Prostate gland (tissue), 2 donors: ENCODE data around the gene CRABP2. TPM values are rescaled to one million over a fixed set of nuclear protein-coding genes. Genes with fewer than 3 reads are reported as not detected.

ENCODE experiments used
- DNase-seq: peaks from one replicate; pipeline ENCODE4 v3.0.0-alpha.2; 2019; ENCODE audit warnings: low spot score
- H3K27ac ChIP-seq, 2 donors: fragments of 200-600 bp; sonication (generic); 2 replicates each; pipeline ENCODE4 v1.5.1; 2017 to 2019
- H3K27me3 ChIP-seq: fragments of 200-600 bp; sonication (generic); replicated peaks from 2 replicates; pipeline ENCODE4 v1.5.1; 2019; ENCODE audit not compliant: insufficient read depth
- H3K36me3 ChIP-seq, 2 donors: fragments of 200-600 bp; sonication (generic); 1 replicate in 1 of 2; 2 replicates in 1 of 2; pipeline versions ENCODE4 v1.5.1 to v1.8.1; 2017 to 2019
- H3K4me1 ChIP-seq: fragments of 200-600 bp; sonication (generic); replicated peaks from 2 replicates; pipeline ENCODE4 v1.5.1; 2019
- H3K4me3 ChIP-seq, 2 donors: fragments of 200-600 bp; sonication (generic); 2 replicates each; pipeline ENCODE4 v1.5.1; 2017 to 2019
- H3K9me3 ChIP-seq: fragments of 200-600 bp; sonication (generic); 2 replicates; pipeline ENCODE4 v1.5.1; 2017
- POLR2A ChIP-seq: fragments of 450-650 bp; IDR thresholded peaks from one replicate; pipeline ENCODE4 v1.6.1; 2016; ENCODE audit warnings: antibody characterized with exemption, mild to moderate bottlenecking
- POLR2AphosphoS5 ChIP-seq: sonication (generic); formaldehyde crosslinking; IDR thresholded peaks from one replicate; pipeline ENCODE4 v1.6.1; 2017; ENCODE audit warnings: antibody characterized with exemption
- WGBS: methylation state at CpG from one replicate; pipeline ENCODE4 v1.1.5; 2018; 5-methylcytosine and 5-hydroxymethylcytosine counted together
- intact Hi-C: fragments of 100-400 bp; cut with DNase I; formaldehyde crosslinking; loops from one replicate; pipeline ENCODE4 v1.14.2; 2022
- total RNA-seq, 2 donors: library from RNA; depleted of rRNA; stranded (reverse); fragments of >200 nt; gene quantifications; one replicate each; pipeline ENCODE4 v1.1.0, GENCODE V29; 2016
- TF ChIP-seq, protein P1 (sequence below), 4 experiments: fragments of 200-600 bp in 2 of 4; fragments of 450-650 bp in 2 of 4; sonication (generic) in 2 of 4; IDR thresholded peaks; 1 replicate in 3 of 4; 2 replicates in 1 of 4; pipeline ENCODE4 v1.5.1; 2016 to 2019; ENCODE audit warnings: antibody characterized with exemption in 4 of 4, mild to moderate bottlenecking in 2 of 4, moderate library complexity in 2 of 4

The CRABP2 gene
- total RNA-seq, 2 donors from 2014 or later: 27.3 to 30.8 TPM

DNA sequence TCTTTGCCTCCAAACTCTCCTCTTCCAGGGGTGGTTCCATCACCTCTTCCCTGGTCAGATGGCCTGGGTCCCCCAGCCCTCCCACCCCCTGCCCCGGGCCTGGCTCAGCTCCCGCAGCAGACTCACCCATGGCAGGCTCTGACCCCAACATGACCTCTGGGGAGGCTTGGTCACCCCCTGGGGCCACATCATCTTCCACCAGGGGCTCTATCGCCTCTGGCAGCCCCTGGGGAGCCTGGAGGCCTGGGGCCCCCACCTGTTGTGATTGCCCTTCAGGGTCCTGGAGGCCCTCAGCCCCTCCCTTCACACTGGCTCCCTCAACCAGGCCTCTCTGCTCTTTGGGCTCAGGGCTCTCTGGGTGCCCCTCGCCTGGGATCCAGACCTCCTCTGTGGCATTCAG, 34.6 kb downstream of the CRABP2 start:
- no peak overlapping the region for H3K4me3 ChIP-seq
- no peaks in the 10 kb centered on the region for H3K27me3 ChIP-seq
- intact Hi-C loops: no loop called here
- WGBS: 56% methylated on average over 4 of the region's 4 CpGs
- H3K36me3 ChIP-seq: no peaks in the 10 kb centered on the region
- H3K9me3 ChIP-seq: no peaks in the 10 kb centered on the region
- no peak for DNase-seq
- TF ChIP-seq, protein P1, sequence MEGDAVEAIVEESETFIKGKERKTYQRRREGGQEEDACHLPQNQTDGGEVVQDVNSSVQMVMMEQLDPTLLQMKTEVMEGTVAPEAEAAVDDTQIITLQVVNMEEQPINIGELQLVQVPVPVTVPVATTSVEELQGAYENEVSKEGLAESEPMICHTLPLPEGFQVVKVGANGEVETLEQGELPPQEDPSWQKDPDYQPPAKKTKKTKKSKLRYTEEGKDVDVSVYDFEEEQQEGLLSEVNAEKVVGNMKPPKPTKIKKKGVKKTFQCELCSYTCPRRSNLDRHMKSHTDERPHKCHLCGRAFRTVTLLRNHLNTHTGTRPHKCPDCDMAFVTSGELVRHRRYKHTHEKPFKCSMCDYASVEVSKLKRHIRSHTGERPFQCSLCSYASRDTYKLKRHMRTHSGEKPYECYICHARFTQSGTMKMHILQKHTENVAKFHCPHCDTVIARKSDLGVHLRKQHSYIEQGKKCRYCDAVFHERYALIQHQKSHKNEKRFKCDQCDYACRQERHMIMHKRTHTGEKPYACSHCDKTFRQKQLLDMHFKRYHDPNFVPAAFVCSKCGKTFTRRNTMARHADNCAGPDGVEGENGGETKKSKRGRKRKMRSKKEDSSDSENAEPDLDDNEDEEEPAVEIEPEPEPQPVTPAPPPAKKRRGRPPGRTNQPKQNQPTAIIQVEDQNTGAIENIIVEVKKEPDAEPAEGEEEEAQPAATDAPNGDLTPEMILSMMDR (IDR thresholded peaks at IDR 0.05): no peak
- TF ChIP-seq POLR2A (no peak), POLR2AphosphoS5 (no peak)
- H3K27ac ChIP-seq: no peak overlapping the region
- H3K4me1 ChIP-seq: no peaks in the 10 kb centered on the region

DNA sequence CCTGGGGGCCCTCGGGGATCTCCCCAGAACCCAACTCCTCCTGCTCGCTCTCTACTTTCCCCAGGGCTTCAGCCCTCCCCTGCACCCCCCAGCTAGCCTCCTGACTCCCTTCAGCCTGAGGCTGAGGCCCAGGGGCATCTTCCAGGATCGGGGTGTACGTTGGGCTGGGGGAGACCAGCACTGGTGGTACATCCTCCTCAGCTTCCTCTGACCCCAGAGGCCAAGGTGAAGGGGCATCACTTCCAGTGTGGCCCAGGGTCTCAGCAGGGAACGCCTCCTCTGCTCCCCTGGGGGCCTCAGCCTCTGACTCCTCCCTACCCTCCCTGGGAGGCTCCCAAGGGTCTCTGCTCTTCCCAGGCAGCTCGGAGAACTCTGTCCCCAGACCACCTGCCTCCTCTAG, 35.0 kb downstream of the CRABP2 start:
- Histone ChIP-seq H3K27me3 (no peaks in the 10 kb centered on the region), H3K4me1 (no peaks in the 10 kb centered on the region), H3K4me3 (no peak overlapping the region), H3K27ac (no peak overlapping the region), H3K9me3 (no peaks in the 10 kb centered on the region), H3K36me3 (no peaks in the 10 kb centered on the region)
- TF ChIP-seq POLR2A (no peak), POLR2AphosphoS5 (no peak)
- TF ChIP-seq, protein P1 (IDR thresholded peaks at IDR 0.05): no peak
- intact Hi-C loops: no loop called here
- no peak for DNase-seq
- WGBS: 81% methylated on average over 6 of the region's 6 CpGs

DNA sequence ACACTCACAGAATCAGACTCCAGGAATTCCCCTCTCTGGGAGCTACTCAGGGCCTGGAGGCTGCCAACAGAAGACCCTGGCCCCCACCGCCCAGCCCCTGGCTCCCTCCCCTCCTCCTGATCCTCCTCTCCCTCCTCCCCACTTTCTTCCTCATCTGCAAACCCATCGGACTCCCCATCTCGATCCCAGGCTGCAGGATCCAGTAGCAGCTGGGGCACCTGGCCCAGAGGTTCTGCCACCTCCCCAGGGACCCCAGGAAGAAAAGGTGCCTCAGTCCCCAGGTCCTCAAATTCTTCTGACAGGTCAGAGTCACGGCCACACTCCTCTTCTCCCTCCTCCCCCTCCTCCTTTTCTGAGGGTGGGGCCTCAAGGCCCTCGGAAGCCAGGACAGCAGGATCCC, 35.6 kb downstream of the CRABP2 start:
- DNase-seq: no peak
- no peaks in the 10 kb centered on the region for H3K36me3 ChIP-seq
- no peak for TF ChIP-seq POLR2AphosphoS5
- no peak for TF ChIP-seq POLR2A
- TF ChIP-seq, protein P1 (IDR thresholded peaks at IDR 0.05): no peak
- 48% methylated on average over 5 of the region's 5 CpGs for WGBS
- H3K9me3 ChIP-seq: no peaks in the 10 kb centered on the region
- H3K4me3 ChIP-seq: no peak overlapping the region
- H3K27me3 ChIP-seq: no peaks in the 10 kb centered on the region
- H3K4me1 ChIP-seq: no peaks in the 10 kb centered on the region
- H3K27ac ChIP-seq: peak overlapping the region in 1 of 2 donors; percentile 73
- intact Hi-C loops: no loop called here

DNA sequence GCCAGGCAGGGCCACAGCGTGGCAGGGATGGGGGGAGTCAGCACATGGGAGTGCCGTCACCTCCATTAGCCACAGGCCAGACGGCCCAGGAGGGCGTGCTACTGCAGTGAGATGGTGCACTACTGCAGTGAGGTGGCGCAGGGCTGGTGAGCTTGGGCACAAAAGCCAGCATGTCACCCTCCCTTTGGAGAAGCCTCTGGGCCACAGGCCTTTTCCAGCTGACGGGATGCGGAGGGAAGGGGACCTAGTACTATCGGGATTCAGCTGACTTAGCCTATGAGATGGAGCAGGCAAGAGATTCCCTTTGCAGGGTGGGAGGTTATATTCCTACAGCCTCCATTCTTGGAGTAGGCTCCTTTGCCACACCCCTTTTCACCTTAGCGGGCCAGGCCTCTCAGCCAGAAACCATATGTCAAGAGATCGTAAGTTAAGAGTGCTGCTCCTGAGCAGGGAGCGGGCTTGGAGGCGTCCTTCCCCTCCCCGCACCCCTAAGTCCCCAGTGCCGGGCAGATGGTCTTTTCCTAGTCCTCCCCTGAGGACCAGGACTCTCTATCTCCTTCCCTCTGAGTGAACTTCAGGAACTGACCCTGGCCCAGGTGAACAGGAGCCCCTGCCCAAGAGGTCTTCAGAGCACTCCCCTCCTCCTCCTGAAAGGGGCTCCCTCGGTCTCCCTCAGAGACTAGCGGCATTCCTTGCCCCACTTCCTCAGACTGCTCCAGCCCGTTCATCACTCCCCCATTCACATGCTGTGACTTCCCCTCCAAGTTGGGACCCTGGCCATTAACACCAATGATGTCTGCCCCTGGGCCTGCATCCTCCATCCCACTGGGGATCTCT, 36.4 kb downstream of the CRABP2 start:
- intact Hi-C loops: no loop called here
- Histone ChIP-seq H3K4me1 (no peaks in the 10 kb centered on the region), H3K9me3 (no peaks in the 10 kb centered on the region), H3K4me3 (no peak overlapping the region), H3K27me3 (no peaks in the 10 kb centered on the region), H3K27ac (peak overlapping the region; percentile 69 to 73), H3K36me3 (no peaks in the 10 kb centered on the region)
- WGBS: 64% methylated on average over 15 of the region's 17 CpGs
- no peak for DNase-seq
- TF ChIP-seq, protein P1 (IDR thresholded peaks at IDR 0.05): no peak
